K562 (cell line): ENCODE data around the gene SEC16A. TPM values are rescaled to one million over a fixed set of nuclear protein-coding genes. Genes with fewer than 3 reads are reported as not detected.

Experiments
- ATAC-seq: fragments of 200-7000 bp; cut with Tn5 transposase; 3 replicates; pipeline ENCODE4 v1.9.1; 2020; ENCODE audit warnings: moderate library complexity
- BruUV-seq: library from RNA; stranded (reverse); fragments of 400-500 nt; replicated peaks from 2 replicates; lab custom pipeline; 2021; lab: Mats Ljungman, UMichigan
- CTCF ChIA-PET: fragments of 300-600 bp; formaldehyde crosslinking; extraction: SDS; loops from one replicate; lab custom pipeline; 2021; ENCODE audit warnings: low intra/inter-chr PET ratio; lab: Yijun Ruan, JAX
- POLR2A ChIA-PET: fragments of 300-600, 350-650 bp; sonication (Branson Sonifier 250); formaldehyde crosslinking; extraction: SDS; loops from one replicate; lab custom pipeline; 2021; ENCODE audit warnings: antibody characterized with exemption, inconsistent platforms; lab: Yijun Ruan, JAX
- DNase-seq, 4 experiments: peaks; one replicate each; pipeline versions ENCODE4 v3.0.0 to v3.0.0-alpha.2; 2011 to 2018; ENCODE audit warnings: low spot score in 3 of 4, mixed read lengths in 3 of 4; ENCODE audit errors: extremely low read depth in 1 of 4
- FAIRE-seq: peaks from 2 replicates; lab custom pipeline; 2011; peaks lifted over from hg19 to GRCh38; lab: Jason Lieb, UNC
- H2AFZ ChIP-seq: 2 replicates; pipeline ENCODE4 v1.6.0; 2011; ENCODE audit warnings: low read depth, low read length, control low read depth, inconsistent platforms
- H3K27ac ChIP-seq: fragments of 200-600 bp; 3 replicates; pipeline ENCODE4 v1.8.0; 2011; ENCODE audit warnings: low read depth, mild to moderate bottlenecking, control low read depth, inconsistent platforms, low read length, moderate library complexity, mixed read lengths; ENCODE audit errors: extremely low read depth
- H3K27me3 ChIP-seq, 2 experiments: fragments of 300-600 bp in 1 of 2; 2 replicates in 1 of 2; 3 replicates in 1 of 2; pipeline versions ENCODE4 v1.6.0 to v1.8.0; 2011; ENCODE audit warnings: inconsistent platforms in 2 of 2, low read length in 2 of 2, mild to moderate bottlenecking in 1 of 2, mixed read lengths in 1 of 2, moderate library complexity in 1 of 2; ENCODE audit not compliant: control insufficient read depth in 2 of 2, insufficient read depth in 2 of 2
- H3K36me3 ChIP-seq: fragments of 300-600 bp; 3 replicates; pipeline ENCODE4 v1.8.0; 2011; ENCODE audit warnings: mild to moderate bottlenecking, low read length, inconsistent platforms; ENCODE audit not compliant: control insufficient read depth, insufficient read depth
- H3K4me1 ChIP-seq, 2 experiments: fragments of 200-600 bp in 1 of 2; replicated peaks in 1 of 2; 2 replicates in 1 of 2; 3 replicates in 1 of 2; pipeline versions ENCODE4 v1.5.1 to v1.8.0; 2011; ENCODE audit warnings: inconsistent platforms in 2 of 2, low read length in 2 of 2, mild to moderate bottlenecking in 1 of 2, mixed read lengths in 1 of 2, moderate library complexity in 1 of 2; ENCODE audit not compliant: control insufficient read depth in 2 of 2, insufficient read depth in 2 of 2
- H3K4me2 ChIP-seq: 2 replicates; pipeline ENCODE4 v1.6.1; 2011; ENCODE audit warnings: low read length, control low read depth, inconsistent platforms, mixed read lengths; ENCODE audit not compliant: insufficient read depth
- H3K4me3 ChIP-seq: fragments of 200-600 bp; sonication (generic), shearing (Covaris generic); 2 replicates; pipeline ENCODE4 v1.5.1; 2016; ENCODE audit warnings: control low read depth, inconsistent platforms
- H3K79me2 ChIP-seq: fragments of 200-600 bp; 3 replicates; pipeline ENCODE4 v1.8.0; 2011; ENCODE audit warnings: low read length, inconsistent platforms; ENCODE audit not compliant: control insufficient read depth, insufficient read depth
- H3K9ac ChIP-seq, 2 experiments: 2 replicates each; pipeline versions ENCODE4 v1.6.0 to v1.6.1; 2011; ENCODE audit warnings: low read depth in 2 of 2, low read length in 2 of 2, control low read depth in 1 of 2, inconsistent platforms in 1 of 2, mild to moderate bottlenecking in 1 of 2, mixed read lengths in 1 of 2; ENCODE audit not compliant: insufficient read depth in 1 of 2
- H3K9me1 ChIP-seq: one replicate; pipeline ENCODE4 v1.6.0; 2011; ENCODE audit warnings: inconsistent platforms, mild to moderate bottlenecking, low read length, moderate library complexity; ENCODE audit not compliant: control insufficient read depth, insufficient read depth
- H3K9me3 ChIP-seq: replicated peaks from 2 replicates; pipeline ENCODE4 v1.5.1; 2011; ENCODE audit warnings: low read depth, low read length, inconsistent platforms; ENCODE audit not compliant: control insufficient read depth, insufficient read depth
- H4K20me1 ChIP-seq: replicated peaks from 2 replicates; pipeline ENCODE4 v1.6.1; 2011; ENCODE audit warnings: low read length, inconsistent platforms, mixed read lengths; ENCODE audit not compliant: control insufficient read depth, insufficient read depth
- ZNF586 ChIP-seq: fragments of 450-650 bp; formaldehyde crosslinking; conservative IDR thresholded peaks from 2 replicates; pipeline ENCODE4 v1.4.0; 2020; ENCODE audit warnings: mild to moderate bottlenecking, moderate library complexity
- WGBS: fragments of 100-300 bp; shearing (Covaris generic); methylation state at CpG from one replicate; pipeline ENCODE4 v1.1.6; 2016; ENCODE audit warnings: low coverage, mixed read lengths; ENCODE audit not compliant: insufficient coverage; ENCODE audit errors: missing lambda C conversion rate; 5-methylcytosine and 5-hydroxymethylcytosine counted together
- in situ Hi-C: fragments of 300-500 bp; cut with MboI; formaldehyde crosslinking; loops from 4 replicates; pipeline ENCODE4 v1.15.0; 2018; ENCODE audit warnings: inconsistent platforms, mixed read lengths
- intact Hi-C: fragments of 100-400 bp; cut with micrococcal nuclease; formaldehyde crosslinking; loops from 2 replicates; pipeline ENCODE4 v1.14.2; 2022
- polyA plus RNA-seq, 8 experiments: library from polyadenylated mRNA; depleted of rRNA in 4 of 8; stranded (reverse) in 5 of 8; unstranded in 3 of 8; fragments of >200 nt; fragmentation: Nextera tagmentation in 2 of 8; fragmentation: Illumina TruSeq in 1 of 8; extraction: Ambion mirVana in 2 of 8; extraction: Trizol in 1 of 8; gene quantifications; 2 replicates each; pipeline versions ENCODE4 v1.2.1 to v1.2.3, GENCODE V29; 2011 to 2014; ENCODE audit warnings: inconsistent platforms in 1 of 8, missing spikeins in 1 of 8
- total RNA-seq, 7 experiments: library from RNA; depleted of rRNA in 6 of 7; stranded (reverse); fragments of >200 nt in 6 of 7; fragmentation: Illumina TruSeq in 2 of 7; extraction: Trizol in 2 of 7; gene quantifications; 2 replicates each; pipeline versions ENCODE4 v1.2.1 to v1.2.3, GENCODE V29; 2011 to 2021; ENCODE audit warnings: low replicate concordance in 1 of 7
- TF ChIP-seq, protein P1 (sequence below): sonication (generic); formaldehyde crosslinking; IDR thresholded peaks from 2 replicates; pipeline ENCODE4 v1.8.1; 2023; ENCODE audit warnings: mild to moderate bottlenecking, missing genetic modification reagents

SEC16A gene
- total and polyA plus RNA-seq, 9 of the 15 experiments (the other 6 are each of a cell fraction or from before 2014, with no cell fraction given): 8.3 to 62.8 (median 14.0) TPM

DNA sequence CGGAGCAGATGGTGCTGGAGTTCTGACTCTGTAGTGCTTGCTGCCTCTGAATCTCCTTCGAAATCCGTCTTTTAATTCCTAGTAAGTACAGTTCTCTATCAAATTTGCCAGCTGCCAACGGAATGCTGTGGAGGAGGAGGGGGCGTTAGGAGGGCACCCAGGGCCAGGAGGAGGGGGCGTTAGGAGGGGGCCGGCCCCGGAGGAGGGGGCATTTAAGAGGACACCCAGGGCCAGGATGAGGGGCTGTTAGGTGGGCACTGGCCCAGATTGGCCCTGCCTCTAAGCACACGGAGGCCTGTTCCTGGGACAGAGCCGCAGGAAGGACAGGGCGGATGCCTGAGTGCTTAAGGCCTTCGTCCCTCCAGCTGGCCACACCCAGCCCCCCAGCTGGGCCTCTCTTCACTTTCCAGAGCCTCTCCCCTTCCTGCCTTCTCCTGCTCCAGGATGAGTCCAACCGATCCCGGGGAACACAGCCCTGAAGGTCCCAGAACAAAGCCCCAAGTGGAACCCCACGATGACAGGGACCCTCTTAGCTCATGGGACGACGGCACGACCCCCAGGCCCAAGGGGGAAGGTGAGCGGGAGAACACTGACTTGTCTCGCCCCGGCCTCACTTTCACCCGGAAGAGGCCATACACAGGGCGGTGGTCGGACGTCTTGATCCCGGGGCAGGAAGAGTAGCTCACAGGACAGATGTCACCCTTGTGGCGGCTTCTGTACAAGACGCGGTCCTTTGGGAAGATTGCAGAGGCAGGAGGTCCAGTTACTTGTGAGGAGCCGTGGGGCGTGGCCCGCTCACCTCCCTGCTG is 53.0 kb downstream of the SEC16A start:
- CTCF ChIA-PET: no interaction called here
- POLR2A ChIA-PET: interaction anchor here (0.6 to 1.5 kb wide), 3 partner anchors 10 to 298 kb away, joined by 3 read pairs; no protein-coding TSS in a partner anchor
- TF ChIP-seq ZNF586 (CRISPR knock-in tag): no peak
- TF ChIP-seq, protein P1, sequence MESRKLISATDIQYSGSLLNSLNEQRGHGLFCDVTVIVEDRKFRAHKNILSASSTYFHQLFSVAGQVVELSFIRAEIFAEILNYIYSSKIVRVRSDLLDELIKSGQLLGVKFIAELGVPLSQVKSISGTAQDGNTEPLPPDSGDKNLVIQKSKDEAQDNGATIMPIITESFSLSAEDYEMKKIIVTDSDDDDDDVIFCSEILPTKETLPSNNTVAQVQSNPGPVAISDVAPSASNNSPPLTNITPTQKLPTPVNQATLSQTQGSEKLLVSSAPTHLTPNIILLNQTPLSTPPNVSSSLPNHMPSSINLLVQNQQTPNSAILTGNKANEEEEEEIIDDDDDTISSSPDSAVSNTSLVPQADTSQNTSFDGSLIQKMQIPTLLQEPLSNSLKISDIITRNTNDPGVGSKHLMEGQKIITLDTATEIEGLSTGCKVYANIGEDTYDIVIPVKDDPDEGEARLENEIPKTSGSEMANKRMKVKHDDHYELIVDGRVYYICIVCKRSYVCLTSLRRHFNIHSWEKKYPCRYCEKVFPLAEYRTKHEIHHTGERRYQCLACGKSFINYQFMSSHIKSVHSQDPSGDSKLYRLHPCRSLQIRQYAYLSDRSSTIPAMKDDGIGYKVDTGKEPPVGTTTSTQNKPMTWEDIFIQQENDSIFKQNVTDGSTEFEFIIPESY (CRISPR knock-in tag): peak; percentile 77
- DNase-seq (no peak), ATAC-seq (peak; percentile 47), FAIRE-seq (no peak)
- Histone ChIP-seq H3K4me2 (no peak overlapping the region), H3K4me1 (peaks cover 0 to 30% of the 10 kb centered on the region in 2 experiments; a peak in 2 of 5 replicates), H3K36me3 (peaks cover 51% of the 10 kb centered on the region; the same call in 2 of the 3 replicates), H3K9me3 (no peaks in the 10 kb centered on the region), H4K20me1 (0 out of 2 replicates have a peak, but pooled peaks cover 2% of the 10 kb centered on the region), H3K4me3 (no peak overlapping the region), H3K27ac (no peak overlapping the region), H3K27me3 (no peaks in the 10 kb centered on the region), H3K9me1 (peaks cover 9% of the 10 kb centered on the region), H2AFZ (no peak overlapping the region), H3K9ac (peak overlapping the region in 1 of 2 experiments; percentile 45; a peak in 2 of 4 replicates), H3K79me2 (peaks cover 3% of the 10 kb centered on the region)
- 83% methylated on average over 18 of the region's 32 CpGs for WGBS
- intact Hi-C loops: no loop called here
- in situ Hi-C loops: no loop called here
- BruUV-seq: no TSS peak
